MM.1S (cell line): ENCODE data around the gene PAPSS2.

Experiments used
- DNase-seq: peaks from one replicate; pipeline ENCODE4 v3.0.0-alpha.2; 2015
- H2AFZ ChIP-seq: fragments of 300-600 bp; sonication (generic); 2 replicates; pipeline ENCODE4 v1.6.0; 2016; ENCODE audit warnings: antibody characterized with exemption, low read length
- H3F3A ChIP-seq: fragments of 300-600 bp; sonication (generic); 2 replicates; pipeline ENCODE4 v1.6.1; 2016; ENCODE audit warnings: mild to moderate bottlenecking, antibody characterized with exemption, low read length, moderate library complexity, mixed read lengths; ENCODE audit not compliant: insufficient read depth
- H3K27ac ChIP-seq: fragments of 300-600 bp; sonication (generic); 2 replicates; pipeline ENCODE4 v1.5.1; 2016; ENCODE audit warnings: mild to moderate bottlenecking, low read length
- H3K27me3 ChIP-seq: fragments of 300-600 bp; sonication (generic); replicated peaks from 2 replicates; pipeline ENCODE4 v1.6.0; 2016; ENCODE audit warnings: low read length; ENCODE audit not compliant: insufficient read depth
- H3K36me3 ChIP-seq: fragments of 300-600 bp; sonication (generic); replicated peaks from 2 replicates; pipeline ENCODE4 v1.6.1; 2016; ENCODE audit warnings: mild to moderate bottlenecking, low read length, mixed read lengths; ENCODE audit not compliant: insufficient read depth
- H3K4me1 ChIP-seq: fragments of 300-600 bp; sonication (generic); 2 replicates; pipeline ENCODE4 v1.6.1; 2016; ENCODE audit warnings: low read length, mixed read lengths
- H3K4me2 ChIP-seq: fragments of 300-600 bp; sonication (generic); 2 replicates; pipeline ENCODE4 v1.6.0; 2016; ENCODE audit warnings: low read depth, low read length
- H3K4me3 ChIP-seq: fragments of 300-600 bp; sonication (generic); 2 replicates; pipeline ENCODE4 v1.5.1; 2016; ENCODE audit warnings: low read length, mixed read lengths
- H3K79me2 ChIP-seq: fragments of 300-600 bp; sonication (generic); 2 replicates; pipeline ENCODE4 v1.6.1; 2016; ENCODE audit warnings: mixed run types, low read length, mixed read lengths
- H3K9ac ChIP-seq: fragments of 300-600 bp; sonication (generic); 2 replicates; pipeline ENCODE4 v1.6.1; 2016; ENCODE audit warnings: low read length, mixed read lengths
- H3K9me2 ChIP-seq: fragments of 300-600 bp; sonication (generic); replicated peaks from 2 replicates; pipeline ENCODE4 v1.6.1; 2016; ENCODE audit warnings: mild to moderate bottlenecking, low read length, mixed read lengths; ENCODE audit not compliant: insufficient read depth
- H3K9me3 ChIP-seq: fragments of 300-600 bp; sonication (generic); replicated peaks from 2 replicates; pipeline ENCODE4 v1.6.1; 2016; ENCODE audit warnings: mild to moderate bottlenecking, low read length, mixed read lengths; ENCODE audit not compliant: insufficient read depth
- H4K20me1 ChIP-seq: fragments of 300-600 bp; sonication (generic); 2 replicates; pipeline ENCODE4 v1.6.1; 2016; ENCODE audit warnings: mild to moderate bottlenecking, low read length, moderate library complexity, mixed read lengths; ENCODE audit not compliant: insufficient read depth
- CTCF ChIP-seq: fragments of 300-600 bp; sonication (generic); IDR thresholded peaks from 2 replicates; pipeline ENCODE4 v1.5.1; 2016; ENCODE audit warnings: antibody characterized with exemption, low read length, mixed read lengths
- EZH2 ChIP-seq: fragments of 300-600 bp; sonication (generic); optimal IDR thresholded peaks from 2 replicates; pipeline ENCODE3; 2017; ENCODE audit warnings: low read depth, mild to moderate bottlenecking, antibody characterized with exemption, low read length, mixed read lengths
- EZH2phosphoT487 ChIP-seq: fragments of 300-600 bp; sonication (generic); IDR thresholded peaks from 2 replicates; pipeline ENCODE4 v1.6.1; 2018; ENCODE audit warnings: antibody characterized with exemption, low read length

Gene PAPSS2

GRCh38 chr10:87724789-87725188, 65.1 kb downstream of the PAPSS2 start:
- Histone ChIP-seq H3K79me2 (no peaks in the 10 kb centered on the region), H4K20me1 (no peaks in the 10 kb centered on the region), H3K27me3 (no peaks in the 10 kb centered on the region), H3K27ac (no peak overlapping the region), H3K4me2 (no peak overlapping the region), H2AFZ (no peak overlapping the region), H3K4me1 (no peaks in the 10 kb centered on the region), H3F3A (no peaks in the 10 kb centered on the region), H3K9me3 (no peaks in the 10 kb centered on the region), H3K9ac (no peak overlapping the region), H3K4me3 (no peak overlapping the region), H3K9me2 (no peaks in the 10 kb centered on the region), H3K36me3 (no peaks in the 10 kb centered on the region)
- TF ChIP-seq EZH2phosphoT487 (no peak), CTCF (no peak), EZH2 (no peak)
- no peak for DNase-seq

GRCh38 chr10:87729940-87730339, 70.3 kb downstream of the PAPSS2 start:
- no peak for TF ChIP-seq EZH2
- no peak for TF ChIP-seq EZH2phosphoT487
- no peak for TF ChIP-seq CTCF
- H3K9ac ChIP-seq: no peak overlapping the region
- H3K4me1 ChIP-seq: no peaks in the 10 kb centered on the region
- no peaks in the 10 kb centered on the region for H3F3A ChIP-seq
- no peak overlapping the region for H3K4me2 ChIP-seq
- H3K79me2 ChIP-seq: no peaks in the 10 kb centered on the region
- H3K36me3 ChIP-seq: no peaks in the 10 kb centered on the region
- H4K20me1 ChIP-seq: no peaks in the 10 kb centered on the region
- no peaks in the 10 kb centered on the region for H3K27me3 ChIP-seq
- no peak overlapping the region for H3K27ac ChIP-seq
- H3K4me3 ChIP-seq: no peak overlapping the region
- no peaks in the 10 kb centered on the region for H3K9me2 ChIP-seq
- no peaks in the 10 kb centered on the region for H3K9me3 ChIP-seq
- no peak overlapping the region for H2AFZ ChIP-seq
- no peak for DNase-seq

GRCh38 chr10:87733081-87733480, 73.4 kb downstream of the PAPSS2 start:
- no peak for DNase-seq
- H3K27me3 ChIP-seq: no peaks in the 10 kb centered on the region
- TF ChIP-seq EZH2 (no peak), CTCF (no peak)

More at GRCh38 chr10:87733081-87733480, 73.4 kb downstream of the PAPSS2 start:
- H4K20me1 ChIP-seq: no peaks in the 10 kb centered on the region
- H3K9ac ChIP-seq: no peak overlapping the region
- no peak overlapping the region for H2AFZ ChIP-seq
- no peaks in the 10 kb centered on the region for H3F3A ChIP-seq
- no peaks in the 10 kb centered on the region for H3K4me1 ChIP-seq
- H3K36me3 ChIP-seq: no peaks in the 10 kb centered on the region
- H3K9me2 ChIP-seq: no peaks in the 10 kb centered on the region
- H3K4me2 ChIP-seq: no peak overlapping the region
- no peak overlapping the region for H3K4me3 ChIP-seq
- no peak overlapping the region for H3K27ac ChIP-seq
- H3K79me2 ChIP-seq: no peaks in the 10 kb centered on the region
- no peaks in the 10 kb centered on the region for H3K9me3 ChIP-seq
